CD4-positive, alpha-beta T cell (primary cell): Measurements from ENCODE around the gene PER1. TPM values are rescaled to one million over a fixed set of nuclear protein-coding genes. Genes with fewer than 3 reads are reported as not detected.
A peak's percentile ranks its signal among the peaks of the same experiment; 100 is the strongest.

Experiments used
- ATAC-seq: fragments of 200-7000 bp; cut with Tn5 transposase; one replicate; pipeline ENCODE4 v1.10.0; 2022; ENCODE audit warnings: mild to moderate bottlenecking; ENCODE audit not compliant: poor library complexity
- CTCF ChIA-PET: fragments of 350-600 bp; sonication (Branson Sonifier 250); formaldehyde crosslinking; loops from one replicate; lab custom pipeline; 2021; ENCODE audit warnings: antibody characterized with exemption, inconsistent platforms; lab: Charles Lee
- POLR2A ChIA-PET: fragments of 350-600 bp; sonication (Branson Sonifier 250); formaldehyde crosslinking; loops from one replicate; lab custom pipeline; 2021; ENCODE audit warnings: antibody characterized with exemption, inconsistent platforms; lab: Charles Lee
- DNase-seq, 14 experiments: peaks; one replicate each; pipeline ENCODE4 v3.0.0-alpha.2; 2013 to 2020; ENCODE audit warnings: mixed read lengths in 2 of 14
- H3K27ac ChIP-seq, 2 donors: one replicate each; pipeline versions ENCODE4 v1.5.1 to v1.7.0; 2013; ENCODE audit warnings: low read length in 2 of 2, low read depth in 1 of 2, mild to moderate bottlenecking in 1 of 2
- H3K27me3 ChIP-seq, 2 experiments: 1 replicate in 1 of 2; 2 replicates in 1 of 2; pipeline versions ENCODE4 v1.6.1 to v1.7.0; 2013; ENCODE audit warnings: low read length in 2 of 2, control low read depth in 1 of 2, mild to moderate bottlenecking in 1 of 2, moderate library complexity in 1 of 2; ENCODE audit not compliant: insufficient read depth in 2 of 2, control insufficient read depth in 1 of 2
- H3K36me3 ChIP-seq: one replicate; pipeline ENCODE4 v1.6.1; 2013; ENCODE audit warnings: low read length, control low read depth; ENCODE audit not compliant: insufficient read depth
- H3K4me1 ChIP-seq: one replicate; pipeline ENCODE4 v1.6.1; 2013; ENCODE audit warnings: low read length, control low read depth; ENCODE audit not compliant: insufficient read depth
- H3K4me3 ChIP-seq: one replicate; pipeline ENCODE4 v1.5.1; 2013; ENCODE audit warnings: mild to moderate bottlenecking, low read length, moderate library complexity
- H3K9me3 ChIP-seq, 2 experiments: 1 replicate in 1 of 2; 2 replicates in 1 of 2; pipeline versions ENCODE4 v1.6.1 to v1.7.0; 2013; ENCODE audit warnings: low read length in 2 of 2, mild to moderate bottlenecking in 2 of 2, control low read depth in 1 of 2, moderate library complexity in 1 of 2; ENCODE audit not compliant: control insufficient read depth in 1 of 2, insufficient read depth in 1 of 2
- H3K27ac Mint-ChIP-seq: one replicate; pipeline ENCODE4 v1.8.0; 2020; ENCODE audit warnings: mixed read lengths
- H3K27me3 Mint-ChIP-seq: one replicate; pipeline ENCODE4 v1.8.0; 2021; ENCODE audit warnings: mixed read lengths
- H3K36me3 Mint-ChIP-seq: one replicate; pipeline ENCODE4 v1.8.0; 2021; ENCODE audit warnings: low read depth, mixed read lengths
- H3K4me1 Mint-ChIP-seq: one replicate; pipeline ENCODE4 v1.8.0; 2021; ENCODE audit warnings: low read depth, mixed read lengths
- H3K4me3 Mint-ChIP-seq: one replicate; pipeline ENCODE4 v1.8.0; 2020; ENCODE audit warnings: mild to moderate bottlenecking, mixed read lengths
- H3K9me3 Mint-ChIP-seq: one replicate; pipeline ENCODE4 v1.8.0; 2020; ENCODE audit warnings: mixed read lengths
- intact Hi-C, 2 experiments: fragments of 100-400 bp; cut with DNase I in 1 of 2; cut with micrococcal nuclease in 1 of 2; formaldehyde crosslinking; loops; one replicate each; pipeline versions ENCODE4 v1.15.1 to v1.9.0; 2023 to 2025; cut with DNase I, micrococcal nuclease
- total RNA-seq, 174 experiments: library from RNA in 2 of 174; stranded (reverse) in 2 of 174; gene quantifications; one replicate each; pipeline ENCODE4 v1.2.3 and lab custom pipeline; 2021 to 2026
- TF ChIP-seq, protein P1 (sequence below): fragments of 200-600 bp; IDR thresholded peaks from one replicate; pipeline ENCODE4 v1.8.0; 2022; ENCODE audit warnings: antibody characterized with exemption, mild to moderate bottlenecking

Gene PER1
- total RNA-seq, 2 experiments from 2014 or later, result 1,723 to 1,794 TPM

DNA sequence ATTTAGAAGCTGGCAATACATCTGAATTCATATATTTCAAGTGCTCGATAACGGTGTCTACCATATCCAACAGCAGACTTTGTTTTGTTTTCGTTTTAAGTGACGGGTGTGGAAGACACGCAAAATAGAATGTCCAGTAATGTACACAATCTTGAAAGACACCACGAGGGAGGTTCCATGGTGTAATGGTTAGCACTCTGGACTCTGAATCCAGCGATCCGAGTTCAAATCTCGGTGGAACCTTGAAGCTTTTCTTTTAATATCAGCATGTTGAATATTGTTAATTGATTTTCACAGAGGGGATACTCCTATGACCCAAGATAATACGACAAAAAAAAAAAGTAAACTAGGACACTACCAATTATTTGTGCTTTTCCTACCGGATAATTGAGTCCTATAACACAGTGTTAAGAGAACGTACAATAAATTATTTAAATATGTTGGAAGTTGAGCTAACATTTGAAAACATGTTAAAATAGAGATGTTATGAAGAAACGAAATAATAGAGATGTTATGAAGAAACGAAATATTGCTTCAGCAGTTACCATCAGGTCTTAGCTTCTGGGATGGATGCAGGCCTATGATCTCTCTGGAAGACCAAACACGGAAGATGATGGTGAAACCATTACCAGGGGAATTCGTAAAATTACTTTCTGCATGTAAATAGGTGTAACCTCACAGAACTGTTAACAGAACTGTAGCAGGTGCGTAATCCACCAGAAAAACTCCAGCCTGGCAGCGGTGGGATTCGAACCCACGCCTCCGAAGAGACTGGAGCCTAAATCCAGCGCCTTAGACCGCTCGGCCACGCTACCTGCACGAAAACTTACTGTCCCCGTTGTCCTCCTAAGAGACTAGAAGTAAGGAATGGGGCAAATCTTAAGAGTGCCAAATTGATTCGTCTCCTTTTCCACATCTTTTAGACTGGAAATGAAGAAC, 32.4 kb downstream of the PER1 start:
- H3K27me3 Mint-ChIP-seq, result peaks cover 66% of the 10 kb centered on the region
- CTCF ChIA-PET, result interaction anchor here (0.7 to 3.1 kb wide), 32 partner anchors 10 to 434 kb away, joined by 3 to 42 read pairs (median 6); partner anchors contain the start of genes AURKB, BORCS6 and CTC1
- H3K27me3 ChIP-seq, result peaks cover 46 to 48% of the 10 kb centered on the region in 2 experiments

DNA sequence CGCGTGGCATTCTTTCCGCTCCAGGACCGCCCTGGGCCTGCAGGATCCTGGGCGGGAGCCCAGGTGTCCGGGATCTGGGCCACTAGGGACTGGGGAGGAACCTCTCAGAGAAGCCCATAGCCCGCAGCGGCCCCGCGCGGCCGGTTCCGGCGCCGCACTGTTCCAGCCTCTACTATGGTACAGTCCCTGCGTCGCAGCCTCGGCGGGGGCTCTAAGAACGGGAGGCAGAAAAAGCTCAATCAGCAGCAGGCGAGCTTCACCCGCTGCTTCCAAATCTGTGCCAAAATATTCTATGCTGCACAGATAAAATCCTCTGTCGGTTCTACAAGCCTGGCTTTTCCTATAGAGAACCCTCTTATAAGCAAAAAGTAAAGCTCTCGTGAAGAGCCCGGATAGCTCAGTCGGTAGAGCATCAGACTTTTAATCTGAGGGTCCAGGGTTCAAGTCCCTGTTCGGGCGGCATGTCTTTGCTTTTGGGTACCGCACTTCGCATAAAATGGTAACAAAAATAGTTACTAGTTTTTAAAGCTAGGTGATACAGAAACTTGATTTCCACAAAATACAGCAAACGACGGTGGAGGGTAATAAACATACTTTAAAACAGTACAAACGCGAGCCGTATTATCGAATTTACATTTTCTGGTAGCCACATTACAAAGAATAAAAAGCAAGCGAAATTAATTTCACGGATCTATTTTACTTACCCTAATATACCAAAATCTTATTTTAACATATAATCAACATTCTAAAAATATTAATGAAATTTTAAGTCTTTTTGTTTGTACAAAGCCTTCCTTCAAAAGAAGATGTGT, 33.2 kb downstream of the PER1 start:
- TF ChIP-seq, protein P1, sequence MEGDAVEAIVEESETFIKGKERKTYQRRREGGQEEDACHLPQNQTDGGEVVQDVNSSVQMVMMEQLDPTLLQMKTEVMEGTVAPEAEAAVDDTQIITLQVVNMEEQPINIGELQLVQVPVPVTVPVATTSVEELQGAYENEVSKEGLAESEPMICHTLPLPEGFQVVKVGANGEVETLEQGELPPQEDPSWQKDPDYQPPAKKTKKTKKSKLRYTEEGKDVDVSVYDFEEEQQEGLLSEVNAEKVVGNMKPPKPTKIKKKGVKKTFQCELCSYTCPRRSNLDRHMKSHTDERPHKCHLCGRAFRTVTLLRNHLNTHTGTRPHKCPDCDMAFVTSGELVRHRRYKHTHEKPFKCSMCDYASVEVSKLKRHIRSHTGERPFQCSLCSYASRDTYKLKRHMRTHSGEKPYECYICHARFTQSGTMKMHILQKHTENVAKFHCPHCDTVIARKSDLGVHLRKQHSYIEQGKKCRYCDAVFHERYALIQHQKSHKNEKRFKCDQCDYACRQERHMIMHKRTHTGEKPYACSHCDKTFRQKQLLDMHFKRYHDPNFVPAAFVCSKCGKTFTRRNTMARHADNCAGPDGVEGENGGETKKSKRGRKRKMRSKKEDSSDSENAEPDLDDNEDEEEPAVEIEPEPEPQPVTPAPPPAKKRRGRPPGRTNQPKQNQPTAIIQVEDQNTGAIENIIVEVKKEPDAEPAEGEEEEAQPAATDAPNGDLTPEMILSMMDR, result peak; percentile 81
- H3K9me3 ChIP-seq, result peaks cover 0 to 8% of the 10 kb centered on the region in 2 experiments
- DNase-seq (peak; percentile 75 to 92 (median 81)), ATAC-seq (peak; percentile 60)
- Mint-ChIP-seq H3K4me3 (peak overlapping the region; percentile 99), H3K27ac (peak overlapping the region; percentile 100), H3K36me3 (peaks cover 40% of the 10 kb centered on the region), H3K9me3 (peaks cover 2% of the 10 kb centered on the region), H3K27me3 (peaks cover 66% of the 10 kb centered on the region), H3K4me1 (peaks cover 53% of the 10 kb centered on the region)
- POLR2A ChIA-PET, result interaction anchor here (0.6 to 9.8 kb wide), 37 partner anchors 8 to 880 kb away, joined by 3 to 161 read pairs (median 6); partner anchors contain the start of genes AURKB, BORCS6, CNTROB and CTC1
- no peaks in the 10 kb centered on the region for H3K36me3 ChIP-seq
- H3K4me3 ChIP-seq, result peak overlapping the region; percentile 57
- peaks cover 45 to 53% of the 10 kb centered on the region in 2 experiments for H3K27me3 ChIP-seq
- H3K27ac ChIP-seq, result peak overlapping the region; percentile 7 to 50
- CTCF ChIA-PET, result interaction anchor here (0.6 to 3.1 kb wide), 32 partner anchors 8 to 433 kb away, joined by 3 to 42 read pairs (median 5); partner anchors contain the start of genes AURKB, BORCS6 and CTC1
- peaks cover 65% of the 10 kb centered on the region for H3K4me1 ChIP-seq
- intact Hi-C loops, result loop anchor here (1.0 to 10.0 kb wide), 11 partner anchors 19 to 256 kb away; partner anchors contain the start of genes BORCS6 (in 1 of the 2), KRABD2 (in 1 of the 2) and PFAS (in 1 of the 2)

More for the DNA sequence above, 32.4 kb downstream of the PER1 start:
- H3K36me3 Mint-ChIP-seq, result peaks cover 47% of the 10 kb centered on the region
- H3K4me3 ChIP-seq, result peak overlapping the region; percentile 57
- POLR2A ChIA-PET, result interaction anchor here (0.6 to 9.8 kb wide), 41 partner anchors 7 to 882 kb away, joined by 3 to 161 read pairs (median 5); partner anchors contain the start of genes AURKB, BORCS6, CNTROB and CTC1
- TF ChIP-seq, protein P1, result no peak
- H3K9me3 ChIP-seq, result peaks cover 0 to 9% of the 10 kb centered on the region in 2 experiments
- peak overlapping the region; percentile 99 for H3K4me3 Mint-ChIP-seq
- DNase-seq (peak; percentile 65 to 95 (median 77)), ATAC-seq (peak; percentile 50)
- peaks cover 2% of the 10 kb centered on the region for H3K9me3 Mint-ChIP-seq
- H3K36me3 ChIP-seq, result no peaks in the 10 kb centered on the region
- peak overlapping the region; percentile 100 for H3K27ac Mint-ChIP-seq
- H3K4me1 ChIP-seq, result peaks cover 74% of the 10 kb centered on the region
- H3K4me1 Mint-ChIP-seq, result peaks cover 62% of the 10 kb centered on the region
- H3K27ac ChIP-seq, result peak overlapping the region in 1 of 2 donors; percentile 50
- intact Hi-C loops, result loop anchor here (1.0 to 10.0 kb wide), 16 partner anchors 18 to 255 kb away; partner anchors contain the start of genes PFAS (in 2 of the 2), BORCS6 (in 1 of the 2), CTC1 (in 1 of the 2) and KRABD2 (in 1 of the 2)
